ENCODE results near the gene SLC10A7. TPM values are rescaled to one million over a fixed set of nuclear protein-coding genes. Genes with fewer than 3 reads are reported as not detected.

SLC10A7 gene
- total and polyA plus RNA-seq, 2 of the 4 experiments (the other 2 are of a cell fraction), result 5.2 to 8.4 TPM

- 92% methylated on average over 3 of the region's 3 CpGs; no CpG with 5 or more reads in 1 of the 2 experiments for WGBS, 2 experiments (ENCODE audit: extremely low coverage in 2 of 2, insufficient read length in 1 of 2)
- TF ChIP-seq FOS (IDR thresholded peaks at IDR 0.05; ENCODE audit: low read depth, low read length), result no peak
- Histone ChIP-seq H2BK5ac (ENCODE audit: low read depth, low read length, poor library complexity, severe bottlenecking) (no peak overlapping the region), H2AFZ (replicated peaks; ENCODE audit: low read length, poor library complexity) (no peak overlapping the region), H2BK120ac (ENCODE audit: low read depth, low read length) (no peak overlapping the region), H3K27me3 (ENCODE audit: control insufficient read depth, insufficient read depth, low read length) (no peaks in the 10 kb centered on the region), H3K9ac (ENCODE audit: low read depth, low read length) (no peak overlapping the region), H4K91ac (ENCODE audit: insufficient read depth, low read depth, low read length) (no peak overlapping the region), H3K4me2 (ENCODE audit: low read depth, low read length) (no peak overlapping the region), H3K36me3 (ENCODE audit: control insufficient read depth, insufficient read depth, low read length) (no peaks in the 10 kb centered on the region), H4K20me1 (ENCODE audit: insufficient read depth, low read length) (no peaks in the 10 kb centered on the region), H3K79me1 (ENCODE audit: low read depth in 1 of 2, low read length in 2 of 2) (no peaks in the 10 kb centered on the region), H3K14ac (replicated peaks; ENCODE audit: low read depth, low read length) (no peak overlapping the region), H2BK15ac (ENCODE audit: low read depth, low read length) (no peak overlapping the region), H3K23ac (ENCODE audit: low read depth, low read length) (no peak overlapping the region), H3K9me1 (ENCODE audit: insufficient read depth, low read length) (no peaks in the 10 kb centered on the region), H2AK9ac (replicated peaks; ENCODE audit: low read depth, low read length, poor library complexity) (no peak overlapping the region), H3K4me3 (ENCODE audit: insufficient read depth, low read depth, low read length) (no peak overlapping the region), H2AK5ac (ENCODE audit: low read depth, low read length) (no peak overlapping the region), H3K4ac (ENCODE audit: low read depth, low read length) (no peak overlapping the region), H2BK20ac (ENCODE audit: low read depth, low read length) (no peak overlapping the region), H3K56ac (ENCODE audit: extremely low read depth, insufficient read depth, low read length) (no peak overlapping the region), H3K4me1 (ENCODE audit: control insufficient read depth, insufficient read depth, low read length) (no peaks in the 10 kb centered on the region), H4K5ac (ENCODE audit: low read depth, low read length) (no peak overlapping the region), H4K8ac (ENCODE audit: low read depth in 2 of 2, low read length in 2 of 2) (no peak overlapping the region), H3K9me3 (ENCODE audit: control insufficient read depth, insufficient read depth, low read length) (no peaks in the 10 kb centered on the region), H3K27ac (ENCODE audit: insufficient read depth, low read length) (no peak overlapping the region), H3K18ac (ENCODE audit: low read depth, low read length) (no peak overlapping the region)
- intact Hi-C loops (cut with micrococcal nuclease) (no loop called here), in situ Hi-C loops (cut with MboI; ENCODE audit: low sequenced_read_pairs) (no loop called here), dilution Hi-C loops (cut with HindIII; ENCODE audit: low sequenced_read_pairs, unreplicated experiment) (no loop called here)
- BruUV-seq (replicated peaks), result no TSS peak
- ChIA-PET CTCF (no interaction called here), POLR2A (ENCODE audit: unreplicated experiment) (no interaction called here)
- no peak for DNase-seq
- no peak for ATAC-seq (ENCODE audit: low read depth)
Observed at GRCh38 chr4:146299607-146300006, 222.1 kb downstream of the SLC10A7 start.
